ENCODE measurements around the gene RSKR. TPM values are rescaled to one million over a fixed set of nuclear protein-coding genes. Genes with fewer than 3 reads are reported as not detected.

The RSKR gene
- total and polyA plus RNA-seq, 2 of the 4 experiments (the other 2 are of a cell fraction) = 2.2 to 6.8 TPM

DNA sequence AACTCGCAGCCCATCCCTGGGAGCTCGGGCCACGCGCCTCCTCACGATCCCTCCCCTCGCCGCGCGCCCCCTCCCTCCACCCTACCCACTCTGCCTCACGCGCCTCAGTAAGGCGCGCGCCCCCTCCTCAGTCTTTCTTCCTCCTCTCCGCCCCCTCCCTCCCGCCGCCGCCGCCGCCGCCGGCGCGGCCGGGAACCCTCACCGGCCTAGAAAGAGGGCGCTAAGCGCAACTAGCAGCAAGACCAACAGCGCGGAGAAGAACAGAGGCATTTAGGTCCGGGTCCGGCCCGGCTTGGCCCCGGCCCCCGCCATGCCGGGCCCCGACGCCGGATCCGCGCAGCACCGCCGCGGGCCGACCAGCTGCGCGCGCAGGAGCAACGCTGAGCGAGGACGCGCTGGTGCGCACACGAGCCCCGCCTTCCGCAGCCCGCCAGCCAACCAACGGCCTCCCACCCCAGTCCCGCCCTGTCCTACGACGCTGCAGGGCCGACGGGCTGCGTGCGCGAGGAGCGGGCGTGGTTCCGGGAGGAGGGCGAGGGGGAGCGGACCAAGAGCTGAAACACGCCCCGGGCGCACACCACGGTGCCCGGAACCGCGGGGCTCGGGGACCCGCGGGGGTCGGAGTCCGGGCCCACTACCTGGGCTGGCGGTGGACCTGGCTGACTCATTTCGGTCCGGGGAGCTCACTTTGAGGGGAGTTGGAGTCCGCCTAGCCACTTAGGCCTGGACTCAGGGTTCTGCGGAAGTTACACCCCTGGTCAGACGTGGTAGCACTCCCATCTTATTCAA, 31.0 kb upstream of the RSKR start, which contains the start of gene BLTP2:
TSS of gene BLTP2 (minus strand) at position 372 of the 789 bp plus-strand sequence. CDS start at position 270, 102 bp downstream.
- peak; percentile 99 for ATAC-seq (ENCODE audit: low read depth)
- TF ChIP-seq MXI1 (IDR thresholded peaks at IDR 0.05; ENCODE audit: borderline replicate concordance, low read depth, low read length) (peak; percentile 92; the same call in 1 of the 2 replicates), RCOR1 (IDR thresholded peaks at IDR 0.05; ENCODE audit: insufficient replicate concordance, low read length) (no peak), POLR2A (IDR thresholded peaks at IDR 0.05; ENCODE audit: low read depth, low read length) (peak; percentile 70; the same call in 1 of the 2 replicates), CHD1 (IDR thresholded peaks at IDR 0.05; ENCODE audit: low read depth, low read length) (no peak), FOS (IDR thresholded peaks at IDR 0.05; ENCODE audit: low read depth, low read length) (no peak), BHLHE40 (IDR thresholded peaks at IDR 0.05; ENCODE audit: low read depth, low read length) (no peak), SMC3 (IDR thresholded peaks at IDR 0.05; ENCODE audit: low read depth, low read length) (no peak), NFE2L2 (IDR thresholded peaks at IDR 0.05; ENCODE audit: low read depth, low read length) (no peak), RFX5 (IDR thresholded peaks at IDR 0.05; ENCODE audit: low read depth, low read length) (no peak), RAD21 (IDR thresholded peaks at IDR 0.05; ENCODE audit: low read length) (no peak), MAZ (IDR thresholded peaks at IDR 0.05; ENCODE audit: borderline replicate concordance, low read depth, low read length) (peak; percentile 73; the same call in 1 of the 2 replicates), MAFK (IDR thresholded peaks at IDR 0.05; ENCODE audit: low read depth, low read length) (no peak), CEBPB (IDR thresholded peaks at IDR 0.05; ENCODE audit: low read depth, low read length) (no peak)
- TF ChIP-seq, protein P1, sequence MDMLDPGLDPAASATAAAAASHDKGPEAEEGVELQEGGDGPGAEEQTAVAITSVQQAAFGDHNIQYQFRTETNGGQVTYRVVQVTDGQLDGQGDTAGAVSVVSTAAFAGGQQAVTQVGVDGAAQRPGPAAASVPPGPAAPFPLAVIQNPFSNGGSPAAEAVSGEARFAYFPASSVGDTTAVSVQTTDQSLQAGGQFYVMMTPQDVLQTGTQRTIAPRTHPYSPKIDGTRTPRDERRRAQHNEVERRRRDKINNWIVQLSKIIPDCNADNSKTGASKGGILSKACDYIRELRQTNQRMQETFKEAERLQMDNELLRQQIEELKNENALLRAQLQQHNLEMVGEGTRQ (IDR thresholded peaks at IDR 0.05; ENCODE audit: low read depth, low read length) = no peak
- TF ChIP-seq, protein P2, sequence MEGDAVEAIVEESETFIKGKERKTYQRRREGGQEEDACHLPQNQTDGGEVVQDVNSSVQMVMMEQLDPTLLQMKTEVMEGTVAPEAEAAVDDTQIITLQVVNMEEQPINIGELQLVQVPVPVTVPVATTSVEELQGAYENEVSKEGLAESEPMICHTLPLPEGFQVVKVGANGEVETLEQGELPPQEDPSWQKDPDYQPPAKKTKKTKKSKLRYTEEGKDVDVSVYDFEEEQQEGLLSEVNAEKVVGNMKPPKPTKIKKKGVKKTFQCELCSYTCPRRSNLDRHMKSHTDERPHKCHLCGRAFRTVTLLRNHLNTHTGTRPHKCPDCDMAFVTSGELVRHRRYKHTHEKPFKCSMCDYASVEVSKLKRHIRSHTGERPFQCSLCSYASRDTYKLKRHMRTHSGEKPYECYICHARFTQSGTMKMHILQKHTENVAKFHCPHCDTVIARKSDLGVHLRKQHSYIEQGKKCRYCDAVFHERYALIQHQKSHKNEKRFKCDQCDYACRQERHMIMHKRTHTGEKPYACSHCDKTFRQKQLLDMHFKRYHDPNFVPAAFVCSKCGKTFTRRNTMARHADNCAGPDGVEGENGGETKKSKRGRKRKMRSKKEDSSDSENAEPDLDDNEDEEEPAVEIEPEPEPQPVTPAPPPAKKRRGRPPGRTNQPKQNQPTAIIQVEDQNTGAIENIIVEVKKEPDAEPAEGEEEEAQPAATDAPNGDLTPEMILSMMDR (conservative IDR thresholded peaks at IDR 0.05; ENCODE audit: low read depth, low read length) = no peak
- dilution Hi-C loops (cut with HindIII; ENCODE audit: low sequenced_read_pairs, unreplicated experiment) (no loop called here), intact Hi-C loops (cut with micrococcal nuclease) (loop anchor here (2.0 kb wide), 1 partner anchor 66 kb away; the partner anchor contains the start of gene PROCA1), in situ Hi-C loops (cut with MboI; ENCODE audit: low sequenced_read_pairs) (no loop called here)
- H3K79me1 ChIP-seq (ENCODE audit: low read depth in 1 of 2, low read length in 2 of 2) = peaks cover 32 to 57% of the 10 kb centered on the region in 2 experiments
- no peak within 1 kb of the TSS for H2BK20ac ChIP-seq (ENCODE audit: low read depth, low read length)
- H3K9me1 ChIP-seq (ENCODE audit: insufficient read depth, low read length) = no peaks in the 10 kb centered on the region
- H3K27ac ChIP-seq (ENCODE audit: insufficient read depth, low read length) = peak within 1 kb of the TSS; percentile 86
- peak within 1 kb of the TSS; percentile 54 for H4K91ac ChIP-seq (ENCODE audit: insufficient read depth, low read depth, low read length)
- peak within 1 kb of the TSS; percentile 92 to 96 for H4K8ac ChIP-seq (ENCODE audit: low read depth in 2 of 2, low read length in 2 of 2)
- peak; percentile 92 for DNase-seq
- H2AK5ac ChIP-seq (ENCODE audit: low read depth, low read length) = peak within 1 kb of the TSS; percentile 93
- peak within 1 kb of the TSS; percentile 91 for H2AK9ac ChIP-seq (replicated peaks; ENCODE audit: low read depth, low read length, poor library complexity)
- peak within 1 kb of the TSS; percentile 78 for H3K4ac ChIP-seq (ENCODE audit: low read depth, low read length)
- peak within 1 kb of the TSS; percentile 74; the same call in 1 of the 2 replicates for H3K56ac ChIP-seq (ENCODE audit: extremely low read depth, insufficient read depth, low read length)
- no TSS peak for BruUV-seq (replicated peaks)
- no peaks in the 10 kb centered on the region for H3K27me3 ChIP-seq (ENCODE audit: control insufficient read depth, insufficient read depth, low read length)
- ChIA-PET CTCF (interaction anchor here (0.8 to 1.7 kb wide), 4 partner anchors 13 to 82 kb away, joined by 3 to 5 read pairs (median 4); no protein-coding TSS in a partner anchor), POLR2A (ENCODE audit: unreplicated experiment) (no interaction called here)
- H3K4me1 ChIP-seq (ENCODE audit: control insufficient read depth, insufficient read depth, low read length) = peaks cover 2% of the 10 kb centered on the region; the same call in 1 of the 2 replicates
- H3K23ac ChIP-seq (ENCODE audit: low read depth, low read length) = peak within 1 kb of the TSS; percentile 72
- peak within 1 kb of the TSS; percentile 94 for H3K9ac ChIP-seq (ENCODE audit: low read depth, low read length)
- H2AFZ ChIP-seq (replicated peaks; ENCODE audit: low read length, poor library complexity) = peak within 1 kb of the TSS; percentile 94
- peaks cover 13% of the 10 kb centered on the region; the same call in 1 of the 2 replicates for H4K20me1 ChIP-seq (ENCODE audit: insufficient read depth, low read length)
- H3K14ac ChIP-seq (replicated peaks; ENCODE audit: low read depth, low read length) = peak within 1 kb of the TSS; percentile 64
- peak within 1 kb of the TSS; percentile 85 for H4K5ac ChIP-seq (ENCODE audit: low read depth, low read length)
- no peak within 1 kb of the TSS for H2BK15ac ChIP-seq (ENCODE audit: low read depth, low read length)
- H2BK5ac ChIP-seq (ENCODE audit: low read depth, low read length, poor library complexity, severe bottlenecking) = peak within 1 kb of the TSS; percentile 82
- H2BK120ac ChIP-seq (ENCODE audit: low read depth, low read length) = no peak within 1 kb of the TSS
- H3K9me3 ChIP-seq (ENCODE audit: control insufficient read depth, insufficient read depth, low read length) = no peaks in the 10 kb centered on the region
- peaks cover 28% of the 10 kb centered on the region for H3K36me3 ChIP-seq (ENCODE audit: control insufficient read depth, insufficient read depth, low read length)
- peak within 1 kb of the TSS; percentile 99 for H3K4me2 ChIP-seq (ENCODE audit: low read depth, low read length)
- peak within 1 kb of the TSS; percentile 87 for H3K4me3 ChIP-seq (ENCODE audit: insufficient read depth, low read depth, low read length)
- peak within 1 kb of the TSS; percentile 49 for H3K18ac ChIP-seq (ENCODE audit: low read depth, low read length)
- WGBS, 2 experiments (ENCODE audit: extremely low coverage in 2 of 2, insufficient read length in 1 of 2) = 1% methylated on average over 31 of the region's 89 CpGs; no CpG with 5 or more reads in 1 of the 2 experiments
